Muscle of leg (tissue), 11 donors: ENCODE data around the gene STYK1. TPM values are rescaled to one million over a fixed set of nuclear protein-coding genes. Genes with fewer than 3 reads are reported as not detected.

ENCODE experiments used
- DNase-seq: peaks from one replicate; pipeline ENCODE4 v3.0.0; 2013
- H3K27ac ChIP-seq: one replicate; pipeline ENCODE4 v1.5.1; 2013; ENCODE audit warnings: mild to moderate bottlenecking, low read length, control low read depth
- H3K27me3 ChIP-seq: one replicate; pipeline ENCODE4 v1.6.1; 2013; ENCODE audit warnings: low read length; ENCODE audit not compliant: control insufficient read depth, insufficient read depth
- H3K36me3 ChIP-seq: one replicate; pipeline ENCODE4 v1.6.1; 2013; ENCODE audit warnings: low read length; ENCODE audit not compliant: control insufficient read depth, insufficient read depth
- H3K4me1 ChIP-seq: one replicate; pipeline ENCODE4 v1.6.1; 2013; ENCODE audit warnings: low read length; ENCODE audit not compliant: control insufficient read depth, insufficient read depth
- H3K4me3 ChIP-seq: one replicate; pipeline ENCODE4 v1.5.1; 2013; ENCODE audit warnings: low read length, control low read depth
- H3K9me3 ChIP-seq: replicated peaks from 2 replicates; pipeline ENCODE4 v1.6.1; 2013; ENCODE audit warnings: low read depth, low read length; ENCODE audit not compliant: control insufficient read depth
- WGBS: methylation state at CpG from one replicate; pipeline ENCODE4 v1.1.5; 2013; ENCODE audit warnings: missing lambda C conversion rate; ENCODE audit not compliant: insufficient coverage; 5-methylcytosine and 5-hydroxymethylcytosine counted together
- polyA plus RNA-seq, 8 donors: library from polyadenylated mRNA; unstranded; fragments of 120-200 nt; gene quantifications; one replicate each; pipeline versions ENCODE4 v1.2.1 to v1.2.3, GENCODE V29; 2013; ENCODE audit warnings: inconsistent platforms in 1 of 8, low replicate concordance in 1 of 8; ENCODE audit not compliant: insufficient read length in 8 of 8, insufficient read depth in 1 of 8
- total RNA-seq: library from RNA; stranded (reverse); fragments of 120-200 nt; gene quantifications from one replicate; pipeline ENCODE4 v1.2.4, GENCODE V29; 2013

STYK1 gene
- total and polyA plus RNA-seq, 9 donors = 0.10 to 0.39 (median 0.13) TPM; not detected in 5

DNA sequence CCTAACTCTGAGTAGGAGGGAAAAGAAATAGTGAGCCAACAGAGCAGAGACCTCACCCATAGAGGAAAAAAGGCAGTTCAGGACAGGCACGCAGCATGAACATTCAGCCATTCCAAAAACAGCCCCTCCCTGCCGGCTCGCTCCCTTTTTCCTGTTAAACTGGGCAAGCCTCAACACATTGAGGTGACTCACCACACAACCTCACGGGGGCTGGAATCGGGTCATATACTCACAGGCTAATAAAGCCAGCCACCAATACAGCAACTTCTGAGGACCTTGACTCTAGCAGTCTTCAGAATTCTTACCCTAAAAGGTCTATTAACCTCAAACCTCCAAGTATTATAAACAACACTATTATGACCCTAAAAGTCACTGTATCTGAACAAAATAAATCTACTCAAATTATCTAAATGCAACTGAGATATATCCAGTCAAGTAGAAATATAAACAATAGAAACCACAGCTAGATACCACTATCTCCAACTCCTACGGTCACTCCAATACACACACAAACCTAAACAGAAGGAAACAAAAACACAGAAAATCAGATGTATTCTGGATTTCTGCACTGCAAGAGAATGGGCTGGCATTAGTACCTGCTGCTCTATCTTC, 43.0 kb upstream of the STYK1 start:
- peaks cover 17% of the 10 kb centered on the region for H3K36me3 ChIP-seq
- peak overlapping the region; percentile 11 for H3K27ac ChIP-seq
- H3K27me3 ChIP-seq = no peaks in the 10 kb centered on the region
- 17% methylated on average over 5 of the region's 6 CpGs for WGBS
- peaks cover 10% of the 10 kb centered on the region for H3K4me1 ChIP-seq
- H3K4me3 ChIP-seq = no peak overlapping the region
- DNase-seq = peak; percentile 89
- H3K9me3 ChIP-seq = no peaks in the 10 kb centered on the region

DNA sequence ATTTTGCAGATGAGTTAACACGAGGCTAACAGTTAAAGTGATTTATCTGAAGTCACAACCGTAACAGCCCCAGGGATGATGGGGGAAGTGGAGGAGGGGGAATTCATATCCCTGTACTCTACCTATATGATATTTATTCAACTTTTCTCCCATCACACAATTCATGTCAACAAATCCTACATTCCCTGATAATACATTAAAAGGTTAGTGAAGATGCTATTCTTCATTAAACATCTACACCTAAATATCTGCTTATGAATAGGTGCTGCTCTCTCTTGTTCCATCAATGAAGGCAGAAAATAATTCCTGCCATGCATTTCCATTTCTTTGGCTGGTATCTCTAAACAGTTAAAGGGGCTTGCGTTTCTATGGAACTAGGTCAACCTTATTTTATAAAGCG, 42.4 kb upstream of the STYK1 start:
- WGBS = no CpG with 5 or more reads among the region's 4 CpGs
- DNase-seq = no peak
- H3K4me1 ChIP-seq = peaks cover 7% of the 10 kb centered on the region
- H3K9me3 ChIP-seq = no peaks in the 10 kb centered on the region
- H3K36me3 ChIP-seq = peaks cover 17% of the 10 kb centered on the region
- H3K27me3 ChIP-seq = no peaks in the 10 kb centered on the region
- peak overlapping the region; percentile 11 for H3K27ac ChIP-seq
- H3K4me3 ChIP-seq = no peak overlapping the region

GRCh38 chr12:10715491-10715890, 41.6 kb upstream of the STYK1 start:
- Histone ChIP-seq H3K9me3 (no peaks in the 10 kb centered on the region), H3K4me3 (no peak overlapping the region), H3K4me1 (peaks cover 5% of the 10 kb centered on the region), H3K27ac (no peak overlapping the region), H3K27me3 (no peaks in the 10 kb centered on the region), H3K36me3 (peaks cover 17% of the 10 kb centered on the region)
- no peak for DNase-seq
- WGBS = 100% methylated on average over 1 of the region's 6 CpGs

DNA sequence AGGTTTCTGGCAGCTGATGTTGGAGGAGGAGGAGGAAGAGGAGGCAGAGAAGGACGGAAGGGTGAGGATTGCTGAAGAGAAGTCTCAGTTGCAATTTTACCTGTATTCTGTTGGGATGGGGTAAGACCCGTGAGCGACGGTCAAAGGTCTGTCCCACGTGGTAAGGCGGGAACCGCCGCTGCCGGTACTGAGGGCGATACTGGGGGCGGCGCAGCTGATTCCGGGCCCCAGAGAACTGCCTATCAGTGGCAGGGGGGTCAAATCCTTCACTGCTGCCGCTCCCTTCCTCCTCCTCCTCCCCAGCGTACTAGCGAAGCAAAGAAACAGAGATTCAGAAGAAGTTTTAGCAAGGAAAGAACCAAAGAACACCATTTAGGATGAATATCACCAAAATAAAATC, 36.0 kb upstream of the STYK1 start:
- Histone ChIP-seq H3K27me3 (no peaks in the 10 kb centered on the region), H3K4me3 (no peak overlapping the region), H3K27ac (no peak overlapping the region), H3K9me3 (no peaks in the 10 kb centered on the region), H3K36me3 (peaks cover 34% of the 10 kb centered on the region), H3K4me1 (no peaks in the 10 kb centered on the region)
- no peak for DNase-seq
- 93% methylated on average over 8 of the region's 16 CpGs for WGBS

- Histone ChIP-seq H3K36me3 (peaks cover 36% of the 10 kb centered on the region), H3K9me3 (no peaks in the 10 kb centered on the region), H3K4me3 (no peak overlapping the region), H3K27me3 (no peaks in the 10 kb centered on the region), H3K4me1 (no peaks in the 10 kb centered on the region), H3K27ac (peak overlapping the region; percentile 63)
- peak; percentile 42 for DNase-seq
- no CpG with 5 or more reads among the region's 4 CpGs for WGBS
Observed at GRCh38 chr12:10708862-10709261, 35.0 kb upstream of the STYK1 start.

GRCh38 chr12:10705655-10706054, 31.8 kb upstream of the STYK1 start:
- DNase-seq = peak; percentile 74
- H3K9me3 ChIP-seq = no peaks in the 10 kb centered on the region
- H3K27ac ChIP-seq = no peak overlapping the region
- no peaks in the 10 kb centered on the region for H3K27me3 ChIP-seq
- H3K36me3 ChIP-seq = peaks cover 43% of the 10 kb centered on the region
- WGBS = no CpG with 5 or more reads among the region's 2 CpGs
- no peaks in the 10 kb centered on the region for H3K4me1 ChIP-seq
- H3K4me3 ChIP-seq = no peak overlapping the region

DNA sequence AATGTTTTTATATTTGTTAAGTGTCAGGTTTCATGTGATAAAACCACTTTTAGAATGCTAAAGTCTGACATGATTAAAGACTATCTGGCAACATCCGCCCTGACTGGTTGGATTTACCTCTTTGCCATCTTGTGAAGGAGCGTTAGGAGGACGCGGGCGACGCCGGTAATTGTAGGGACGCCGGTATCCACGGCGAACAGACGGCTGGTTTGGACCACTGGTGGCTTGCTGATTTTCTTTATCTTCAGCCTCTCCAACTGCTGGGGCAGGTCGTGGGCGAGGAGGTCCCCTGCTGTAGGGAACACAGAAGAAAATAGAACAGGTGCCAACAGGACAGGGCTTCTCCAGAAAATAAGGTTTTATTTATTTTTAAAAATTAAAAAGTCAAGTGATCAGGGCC, 28.0 kb upstream of the STYK1 start:
- Histone ChIP-seq H3K9me3 (no peaks in the 10 kb centered on the region), H3K27ac (no peak overlapping the region), H3K27me3 (no peaks in the 10 kb centered on the region), H3K36me3 (peaks cover 37% of the 10 kb centered on the region), H3K4me3 (no peak overlapping the region), H3K4me1 (no peaks in the 10 kb centered on the region)
- no peak for DNase-seq
- no CpG with 5 or more reads among the region's 14 CpGs for WGBS

- Histone ChIP-seq H3K4me1 (no peaks in the 10 kb centered on the region), H3K36me3 (peaks cover 37% of the 10 kb centered on the region), H3K9me3 (no peaks in the 10 kb centered on the region), H3K4me3 (no peak overlapping the region), H3K27ac (no peak overlapping the region), H3K27me3 (no peaks in the 10 kb centered on the region)
- WGBS = no CpG with 5 or more reads among the region's 3 CpGs
- DNase-seq = no peak
Observed at GRCh38 chr12:10701131-10701681, 27.4 kb upstream of the STYK1 start.

- Histone ChIP-seq H3K36me3 (peaks cover 36% of the 10 kb centered on the region), H3K4me1 (no peaks in the 10 kb centered on the region), H3K4me3 (no peak overlapping the region), H3K27me3 (no peaks in the 10 kb centered on the region), H3K9me3 (no peaks in the 10 kb centered on the region), H3K27ac (no peak overlapping the region)
- no peak for DNase-seq
- WGBS = no CpG with 5 or more reads among the region's 3 CpGs
Observed at GRCh38 chr12:10700581-10700980, 26.7 kb upstream of the STYK1 start.

DNA sequence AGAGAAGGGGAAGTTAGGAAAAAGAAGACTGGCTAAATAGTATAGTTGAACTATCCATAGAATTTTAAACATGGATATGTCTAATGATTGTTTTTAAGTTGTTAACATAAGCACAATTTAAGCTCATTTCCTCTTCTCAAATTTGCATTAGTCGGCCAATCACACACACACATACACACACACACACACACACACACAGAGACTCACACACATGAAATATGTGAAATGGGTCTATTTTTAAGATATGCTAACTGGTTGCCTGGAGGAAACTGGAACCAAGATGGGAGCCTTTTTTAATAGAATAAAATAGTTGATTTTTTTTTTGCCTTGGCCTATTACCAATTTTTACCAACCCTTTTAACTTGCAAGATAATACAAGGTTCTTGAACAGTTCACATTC, 24.0 kb upstream of the STYK1 start:
- H3K9me3 ChIP-seq = no peaks in the 10 kb centered on the region
- no peak overlapping the region for H3K27ac ChIP-seq
- H3K27me3 ChIP-seq = no peaks in the 10 kb centered on the region
- no peak overlapping the region for H3K4me3 ChIP-seq
- no CpG with 5 or more reads among the region's 1 CpG for WGBS
- peaks cover 25% of the 10 kb centered on the region for H3K36me3 ChIP-seq
- DNase-seq = no peak
- no peaks in the 10 kb centered on the region for H3K4me1 ChIP-seq

GRCh38 chr12:10697156-10697555, 23.3 kb upstream of the STYK1 start:
- H3K4me1 ChIP-seq = no peaks in the 10 kb centered on the region
- H3K4me3 ChIP-seq = no peak overlapping the region
- peaks cover 23% of the 10 kb centered on the region for H3K36me3 ChIP-seq
- 72% methylated on average over 2 of the region's 2 CpGs for WGBS
- no peak overlapping the region for H3K27ac ChIP-seq
- no peaks in the 10 kb centered on the region for H3K9me3 ChIP-seq
- H3K27me3 ChIP-seq = no peaks in the 10 kb centered on the region
- DNase-seq = no peak
